ENCODE measurements around the gene SPATS2L.

Gene SPATS2L

DNA sequence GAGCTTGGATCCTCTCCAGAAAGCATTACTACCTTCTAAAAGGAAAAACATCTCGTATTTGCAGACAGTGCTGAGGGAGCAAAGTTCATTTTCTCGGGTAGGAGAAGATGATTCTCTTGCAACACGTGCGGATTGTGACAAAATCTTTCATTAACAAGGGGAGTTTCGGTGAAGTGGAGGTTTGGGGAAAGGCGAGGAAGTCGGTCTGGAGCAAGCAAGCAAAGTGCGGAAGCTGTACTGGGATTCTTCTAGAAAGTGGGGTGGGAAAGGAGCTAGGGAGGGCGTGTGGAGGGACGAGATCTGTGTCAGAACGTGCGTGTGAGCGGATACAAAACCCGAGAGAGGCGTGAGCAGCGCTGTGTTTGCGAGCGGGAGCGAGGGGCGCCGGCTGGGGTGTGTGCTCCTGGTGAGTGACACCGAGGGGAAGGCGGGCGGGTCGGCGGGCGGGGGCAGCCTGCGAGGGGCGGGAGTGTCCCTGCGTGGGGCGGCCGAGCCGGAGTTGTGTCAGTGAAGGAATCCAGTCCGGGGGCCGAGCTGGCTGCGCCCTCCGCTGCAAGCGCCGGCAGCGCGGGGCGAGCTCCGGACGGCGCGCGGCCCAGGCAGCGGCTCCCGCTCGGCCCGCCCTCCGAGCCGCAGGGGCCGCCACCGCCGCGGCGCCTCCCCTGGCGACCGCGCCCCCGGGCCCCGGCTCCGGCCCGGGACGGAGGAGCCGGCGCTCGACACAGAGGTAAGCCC lies at the start of gene SPATS2L:
TSS of gene SPATS2L (plus strand) at position 498 of the 735 bp plus-strand sequence. CDS start 82,552 bp downstream, outside the sequence.
- no peak for DNase-seq

DNA sequence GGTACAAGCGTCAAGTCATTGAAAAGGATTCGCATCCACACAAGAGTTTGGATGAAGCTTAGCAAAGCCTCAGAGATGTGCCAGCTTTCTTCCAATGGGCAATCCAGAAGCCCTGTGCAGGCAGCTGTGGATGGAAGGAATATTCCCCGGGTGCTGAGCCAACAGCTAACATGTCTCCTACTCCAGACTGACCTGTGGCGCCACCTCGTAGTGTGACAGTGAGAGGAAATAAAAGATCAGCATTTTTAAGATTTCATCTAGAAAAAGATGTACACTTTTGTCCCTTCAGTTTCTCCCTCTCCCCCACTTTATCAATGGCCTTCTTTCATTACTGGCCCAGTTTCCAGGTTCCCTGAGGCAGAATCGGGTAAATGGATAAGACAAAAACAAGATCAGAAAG lies 48.9 kb upstream of the SPATS2L start:
- no peak for DNase-seq

- DNase-seq, result no peak
These were observed 48.4 kb upstream of the SPATS2L start for GRCh38 chr2:200258081-200258480.

- DNase-seq, result no peak
These were observed 47.5 kb upstream of the SPATS2L start for GRCh38 chr2:200258881-200259576.

GRCh38 chr2:200259577-200259957 lies 46.9 kb upstream of the SPATS2L start:
- DNase-seq, result no peak

GRCh38 chr2:200262047-200262446 lies 44.4 kb upstream of the SPATS2L start:
- DNase-seq, result no peak

DNA sequence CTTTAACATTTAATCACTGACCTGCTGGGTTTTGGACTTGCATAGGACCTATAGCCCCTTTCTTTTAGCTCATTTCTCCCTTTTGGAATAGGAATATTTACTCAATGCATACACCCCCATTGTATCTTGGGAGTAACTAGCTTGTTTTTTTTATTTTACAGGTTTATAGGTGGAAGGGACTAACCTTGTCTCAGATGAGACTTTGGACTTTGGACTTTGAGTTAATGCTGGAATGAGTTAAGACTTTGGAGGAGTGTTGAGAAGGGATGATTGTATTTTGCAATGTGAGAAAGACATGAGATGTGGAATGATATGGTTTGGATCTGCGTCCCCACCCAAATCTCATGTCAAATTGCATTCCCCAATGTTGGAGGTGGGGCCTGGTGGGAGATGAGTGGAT lies 43.2 kb upstream of the SPATS2L start:
- DNase-seq, result no peak

DNA sequence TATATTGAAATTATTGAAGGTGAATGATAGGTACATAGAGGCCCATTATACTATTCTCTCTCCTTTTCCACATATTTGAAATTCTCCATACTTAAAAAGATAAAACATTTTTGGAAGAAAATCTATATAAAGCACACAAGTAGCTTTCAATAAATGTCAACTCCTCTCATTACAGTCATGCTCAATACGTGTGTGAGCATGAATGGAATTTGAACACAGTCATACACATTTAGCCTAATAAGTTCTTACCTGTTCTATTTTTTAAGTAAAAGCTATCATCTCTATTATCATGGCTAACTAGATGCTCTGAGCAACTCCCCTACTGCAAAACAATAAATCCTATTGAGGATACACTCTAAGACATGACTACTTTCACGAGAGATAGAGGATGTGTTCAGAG lies 41.9 kb upstream of the SPATS2L start:
- DNase-seq, result no peak

DNA sequence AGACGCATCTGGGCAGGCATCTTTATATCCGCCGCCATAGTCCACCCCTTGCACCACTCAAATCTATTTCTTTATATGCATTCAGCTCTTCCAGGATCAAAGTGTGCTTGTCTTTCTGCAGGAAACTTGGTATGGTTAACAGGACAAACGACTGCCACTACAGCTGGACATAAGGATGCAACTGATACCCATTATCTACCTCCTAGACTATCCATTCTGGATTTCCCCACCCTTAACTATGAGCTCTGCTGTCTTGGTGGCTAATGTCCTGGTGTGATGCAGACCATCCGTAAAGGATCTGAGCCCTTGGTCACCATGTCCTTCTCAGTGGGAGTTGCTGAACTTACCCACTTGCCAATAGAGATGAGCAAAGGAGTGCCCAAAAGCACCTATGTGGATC lies 40.1 kb upstream of the SPATS2L start:
- DNase-seq, result no peak

GRCh38 chr2:200267350-200267749 lies 39.1 kb upstream of the SPATS2L start:
- DNase-seq, result no peak

- no peak for DNase-seq
These were observed 35.8 kb upstream of the SPATS2L start for GRCh38 chr2:200270732-200271131.

DNA sequence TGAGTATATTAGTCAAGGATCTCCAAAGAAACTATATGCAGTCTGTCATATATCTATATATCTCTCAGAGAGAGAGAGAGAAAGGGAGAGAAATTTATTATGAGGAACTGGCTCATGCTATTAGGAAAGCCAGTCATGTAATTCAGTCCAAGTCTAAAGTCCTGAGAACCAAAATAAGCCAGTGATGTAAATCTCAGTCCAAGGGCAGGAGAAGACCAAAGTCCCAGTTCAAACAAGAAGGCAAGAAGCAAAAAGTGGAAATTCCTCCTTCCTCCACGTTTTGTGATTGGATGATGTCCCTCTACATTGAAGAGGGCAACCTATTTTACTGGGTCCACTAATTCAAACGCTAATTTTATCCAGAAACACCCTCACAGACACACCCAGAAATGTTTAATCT lies 34.2 kb upstream of the SPATS2L start:
- DNase-seq, result no peak

GRCh38 chr2:200274116-200275075 lies 32.1 kb upstream of the SPATS2L start:
- no peak for DNase-seq

- DNase-seq, result no peak
These were observed 31.0 kb upstream of the SPATS2L start for GRCh38 chr2:200275295-200276013.

DNA sequence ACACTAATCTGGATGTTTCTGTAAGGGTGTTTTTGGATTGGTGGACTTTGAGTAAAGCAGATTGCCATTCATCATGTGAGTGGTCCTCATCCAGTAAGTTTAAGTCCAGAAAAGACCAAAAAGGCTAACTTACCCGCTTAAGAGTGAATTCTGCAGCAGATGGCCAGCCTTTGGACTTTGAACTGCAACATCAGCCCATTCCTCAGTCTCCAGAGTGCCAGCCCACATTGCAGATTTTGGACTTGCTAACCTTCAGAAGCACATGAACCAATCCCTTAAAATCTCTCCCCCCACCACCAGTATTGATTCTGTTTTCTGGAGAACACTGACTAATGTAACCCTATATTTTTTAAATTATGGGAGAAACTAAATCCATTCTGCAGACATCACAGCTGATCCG lies 30.0 kb upstream of the SPATS2L start:
- DNase-seq, result no peak

GRCh38 chr2:200278694-200279316 lies 27.7 kb upstream of the SPATS2L start:
- no peak for DNase-seq

GRCh38 chr2:200279857-200280256 lies 26.6 kb upstream of the SPATS2L start:
- DNase-seq, result no peak

DNA sequence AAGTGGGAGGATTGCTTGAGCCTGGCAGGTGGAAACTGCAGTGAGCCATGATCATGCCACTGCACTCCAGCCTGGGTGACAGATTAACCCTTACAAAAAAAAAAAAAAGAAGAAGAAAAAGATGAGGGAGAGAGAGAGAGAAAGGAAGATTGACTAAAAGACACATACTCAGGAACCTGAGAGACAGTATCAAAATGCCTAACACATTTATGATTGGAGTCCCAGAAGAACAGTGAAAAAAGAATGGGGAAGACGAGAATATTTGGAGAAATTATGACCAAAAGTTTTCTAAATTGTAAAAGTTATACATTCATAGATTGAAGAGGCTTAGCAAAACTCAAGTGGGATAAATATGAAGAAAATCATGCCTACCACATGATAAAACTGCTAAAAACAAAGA lies 19.9 kb upstream of the SPATS2L start:
- DNase-seq, result no peak

- DNase-seq, result no peak
These were observed 17.6 kb upstream of the SPATS2L start for GRCh38 chr2:200288670-200289429.

DNA sequence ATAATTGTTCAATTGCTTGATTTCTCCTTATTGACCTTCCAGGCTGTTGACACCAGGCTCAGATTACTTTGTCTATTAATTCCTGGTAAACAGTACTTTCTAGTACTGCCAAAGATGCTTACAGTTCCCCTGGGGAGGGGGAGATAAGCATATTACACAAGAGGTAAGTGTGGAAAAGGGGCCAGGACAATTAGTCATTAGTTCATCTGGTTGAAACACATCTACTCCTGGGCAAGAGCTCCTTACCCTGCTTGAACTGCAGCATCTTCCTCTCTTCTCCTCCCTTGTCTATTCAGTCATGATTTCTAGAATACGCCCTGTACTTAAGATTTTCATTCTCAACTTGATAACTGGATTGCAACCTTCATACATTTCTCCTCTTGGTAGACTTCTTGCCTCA lies 10.4 kb upstream of the SPATS2L start:
- no peak for DNase-seq

- no peak for DNase-seq
These were observed 9.4 kb upstream of the SPATS2L start for GRCh38 chr2:200297100-200297499.

- no peak for DNase-seq
These were observed 8.5 kb upstream of the SPATS2L start for GRCh38 chr2:200297989-200298388.

All from KG1 (cell line).